AG09309 (cell line): ENCODE data around the gene NTPCR.

Experiments
- DNase-seq: peaks from one replicate; pipeline ENCODE4 v3.0.0-alpha.2; 2010; ENCODE audit warnings: low read depth
- H3K4me3 ChIP-seq: 2 replicates; pipeline ENCODE4 v1.5.1; 2011; ENCODE audit warnings: mild to moderate bottlenecking, low read depth, low read length, moderate library complexity; ENCODE audit not compliant: control insufficient read depth
- CTCF ChIP-seq: IDR thresholded peaks from 2 replicates; pipeline ENCODE4 v1.5.1; 2011; ENCODE audit warnings: mild to moderate bottlenecking, low read depth, low read length, inconsistent platforms; ENCODE audit not compliant: insufficient read depth, control insufficient read depth; ENCODE audit errors: missing control alignments

Gene NTPCR

DNA sequence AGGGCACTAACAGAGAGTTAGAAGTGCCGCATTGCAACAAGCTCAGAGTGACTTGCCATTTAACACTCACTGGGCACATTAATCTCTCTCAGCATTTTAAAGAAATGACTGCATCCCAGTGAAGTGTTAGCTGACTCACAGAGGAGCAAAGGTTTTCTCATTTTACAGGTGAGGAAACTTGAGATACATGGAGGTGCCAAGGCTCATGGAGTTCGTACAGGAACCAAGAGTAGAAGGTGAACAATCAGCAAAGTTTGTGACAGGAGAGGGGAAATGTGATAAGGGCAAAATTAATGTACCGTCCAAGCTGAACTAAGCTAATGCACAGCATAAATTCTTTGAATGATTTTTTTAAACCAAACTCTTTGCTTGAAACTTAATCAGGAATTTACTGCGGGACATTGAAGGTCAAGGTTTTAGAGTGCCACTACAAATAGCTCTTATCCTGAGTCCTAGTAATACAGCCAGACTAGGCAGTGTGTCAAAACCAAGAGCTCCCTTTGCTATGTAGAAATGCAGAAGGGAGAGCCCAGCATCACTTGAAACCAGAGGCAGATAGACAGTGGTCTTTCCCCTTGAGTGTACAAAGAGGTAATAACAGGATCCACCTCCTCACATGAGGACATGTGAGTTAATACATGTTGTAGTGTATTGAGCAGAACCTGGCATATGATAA lies 22.4 kb upstream of the NTPCR start:
- H3K4me3 ChIP-seq, result no peak overlapping the region
- DNase-seq, result no peak
- TF ChIP-seq CTCF, result no peak

DNA sequence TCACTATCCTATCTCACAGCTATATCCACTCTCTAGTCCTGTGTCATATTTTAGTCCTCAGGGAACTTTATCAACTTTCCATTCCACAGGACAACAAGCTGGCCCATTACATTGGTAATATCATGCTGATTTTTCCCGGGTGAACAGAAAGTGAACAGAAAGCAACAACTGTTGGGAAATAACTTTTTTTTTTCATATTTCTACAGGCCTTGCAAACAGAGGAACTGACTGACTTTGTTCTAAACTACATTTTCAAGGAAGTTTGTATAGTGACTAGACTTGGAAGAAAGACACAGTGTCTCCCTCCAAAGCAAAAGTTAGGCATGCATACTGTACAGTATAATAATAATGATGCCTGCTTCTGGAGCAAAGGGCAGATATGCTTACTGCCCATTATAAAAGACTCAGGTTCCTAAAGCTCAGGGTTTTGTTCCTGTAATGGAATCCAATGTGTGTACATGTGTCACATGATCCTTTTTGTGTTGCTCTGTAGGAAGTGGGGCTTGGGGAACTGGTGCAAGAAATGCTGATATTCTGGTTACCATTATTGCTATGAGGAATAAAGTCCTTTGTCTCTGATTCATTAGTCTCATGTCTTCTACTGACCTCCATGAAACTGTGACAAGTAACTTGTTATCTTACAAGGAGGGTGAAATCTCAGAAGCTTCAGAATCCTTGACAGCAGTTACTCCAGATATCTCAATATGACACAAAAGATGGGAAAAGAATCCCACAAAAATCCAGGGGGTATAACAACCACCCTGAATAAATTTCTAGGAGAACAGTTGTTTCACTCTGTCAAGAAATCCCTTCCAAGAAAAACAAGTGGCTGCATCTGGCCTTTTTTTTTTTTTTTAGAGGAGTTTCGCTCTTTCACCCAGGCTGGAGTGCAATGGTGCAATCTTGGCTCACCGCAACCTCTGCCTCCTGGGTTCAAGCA lies 17.7 kb upstream of the NTPCR start:
- DNase-seq, result no peak
- H3K4me3 ChIP-seq, result no peak overlapping the region
- no peak for TF ChIP-seq CTCF

DNA sequence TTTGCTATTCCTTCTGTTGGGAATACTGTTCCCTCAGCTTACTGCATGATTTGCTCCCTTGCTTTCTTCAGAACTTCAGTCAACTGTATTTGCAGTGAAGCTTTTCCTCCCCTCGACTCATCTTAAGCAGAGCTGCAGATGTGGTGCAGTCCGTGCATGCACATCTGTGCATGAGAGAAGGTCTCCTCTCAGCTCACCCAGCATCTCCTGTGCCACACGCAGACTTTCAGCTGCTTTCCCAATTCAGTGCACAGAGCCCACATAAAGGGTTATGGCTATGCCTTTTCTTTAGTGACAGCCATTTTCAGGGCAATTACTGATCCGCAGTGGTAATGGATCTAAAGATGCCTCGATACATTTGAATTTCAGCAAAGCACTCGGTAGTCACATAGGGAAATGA lies 13.5 kb upstream of the NTPCR start:
- H3K4me3 ChIP-seq, result no peak overlapping the region
- no peak for DNase-seq
- no peak for TF ChIP-seq CTCF

GRCh38 chr1:232937741-232938375 lies 12.6 kb upstream of the NTPCR start:
- DNase-seq, result no peak
- no peak for TF ChIP-seq CTCF
- H3K4me3 ChIP-seq, result no peak overlapping the region

DNA sequence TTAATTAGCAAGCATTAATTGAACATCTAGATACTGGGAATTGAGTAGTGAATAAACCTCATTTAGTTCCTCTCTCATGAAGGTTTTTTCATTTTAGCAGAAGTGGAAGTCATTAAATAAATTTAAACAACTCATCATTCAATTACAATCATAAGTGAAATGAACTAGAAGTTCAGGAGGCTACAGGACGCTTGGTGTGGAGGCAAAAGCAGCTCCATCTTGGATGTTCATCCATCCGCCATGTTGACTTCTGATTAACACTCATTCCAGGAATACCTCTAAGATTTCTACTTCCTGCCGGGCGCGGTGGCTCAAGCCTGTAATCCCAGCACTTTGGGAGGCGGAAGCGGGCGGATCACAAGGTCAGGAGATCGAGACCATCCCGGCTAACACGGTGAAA lies 11.5 kb upstream of the NTPCR start:
- no peak for TF ChIP-seq CTCF
- DNase-seq, result no peak
- H3K4me3 ChIP-seq, result no peak overlapping the region

- H3K4me3 ChIP-seq, result no peak overlapping the region
- no peak for TF ChIP-seq CTCF
- no peak for DNase-seq
Measured at GRCh38 chr1:232939748-232940147, 10.7 kb upstream of the NTPCR start.
